ENCODE data around the gene CCDC85B. TPM values are rescaled to one million over a fixed set of nuclear protein-coding genes. Genes with fewer than 3 reads are reported as not detected.

CCDC85B gene
- total and polyA plus RNA-seq, 2 of the 8 experiments (the other 6 are each of a cell fraction or from before 2014, with no cell fraction given), result 19.8 to 30.8 TPM

DNA sequence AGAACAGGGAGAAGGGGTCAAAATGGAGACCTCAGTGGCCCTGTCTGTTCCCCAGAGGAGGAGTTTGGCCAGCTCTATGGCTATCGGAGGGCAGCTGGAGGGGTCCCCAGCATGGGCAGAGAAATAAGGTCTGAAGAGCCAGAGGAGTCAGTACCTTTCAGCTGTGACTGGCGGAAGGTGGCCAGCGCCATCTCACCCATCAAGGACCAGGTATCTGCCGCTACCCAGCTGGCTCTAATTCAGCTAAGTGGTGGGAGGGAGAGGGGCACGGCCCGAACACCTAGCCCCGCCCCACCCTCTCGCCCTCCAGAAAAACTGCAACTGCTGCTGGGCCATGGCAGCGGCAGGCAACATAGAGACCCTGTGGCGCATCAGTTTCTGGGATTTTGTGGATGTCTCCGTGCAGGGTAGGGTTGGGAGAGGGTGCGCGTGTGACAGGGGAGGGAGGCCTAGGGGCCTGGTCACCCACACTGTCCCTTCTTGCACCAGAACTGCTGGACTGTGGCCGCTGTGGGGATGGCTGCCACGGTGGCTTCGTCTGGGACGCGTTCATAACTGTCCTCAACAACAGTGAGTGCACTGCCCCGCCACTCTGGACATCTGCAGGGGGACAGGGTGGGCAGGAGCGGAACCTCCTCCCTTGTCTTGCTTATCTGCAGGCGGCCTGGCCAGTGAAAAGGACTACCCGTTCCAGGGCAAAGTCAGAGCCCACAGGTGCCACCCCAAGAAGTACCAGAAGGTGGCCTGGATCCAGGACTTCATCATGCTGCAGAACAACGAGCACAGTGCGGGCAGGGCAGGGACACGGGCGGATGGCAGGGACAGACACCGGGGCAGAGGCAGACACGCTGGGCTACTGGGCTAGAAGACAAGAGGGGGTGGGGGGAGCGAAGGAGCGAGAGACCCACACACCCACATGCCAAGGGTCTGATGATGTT lies 8.1 kb upstream of the CCDC85B start (continued):
- no peak for TF ChIP-seq HDAC6 (IDR thresholded peaks at IDR 0.05; ENCODE audit: low read depth, low read length)
- no peak for TF ChIP-seq RAD21 (IDR thresholded peaks at IDR 0.05 in 1 of 2, conservative IDR thresholded peaks at IDR 0.05 in 1 of 2; ENCODE audit: low read depth in 2 of 2, low read length in 2 of 2)
- TF ChIP-seq ZNF274 (IDR thresholded peaks at IDR 0.05; ENCODE audit: borderline replicate concordance, extremely low read depth, low read length), result no peak

Data from H1 (cell line).